ENCODE data around the gene YEATS2.

YEATS2 gene

DNA sequence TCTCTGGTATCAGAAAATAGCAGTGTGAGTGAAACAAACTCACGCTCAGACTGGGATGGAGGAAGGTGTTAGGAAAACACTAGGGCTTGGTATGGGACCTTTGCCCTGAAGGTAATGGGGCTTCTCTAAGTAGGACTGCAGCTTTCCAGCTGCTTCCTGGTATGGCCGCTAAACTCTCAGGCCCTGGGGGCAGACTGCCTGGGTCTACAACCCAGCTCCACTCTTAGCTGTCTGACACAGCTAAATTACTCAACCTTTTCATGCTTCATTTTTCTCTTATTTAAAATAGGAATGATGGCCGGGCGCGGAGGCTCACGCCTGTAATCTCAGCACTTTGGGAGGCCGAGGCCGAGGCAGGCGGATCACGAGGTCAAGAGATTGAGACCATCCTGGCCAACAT is 5.2 kb upstream of the YEATS2 start:
- TF ChIP-seq CTCF (IDR thresholded peaks at IDR 0.05) = no peak
- H3K9me3 ChIP-seq = no peaks in the 10 kb centered on the region
- no peak for DNase-seq
- no peaks in the 10 kb centered on the region for H3K27me3 ChIP-seq
- intact Hi-C loops (cut with DNase I; ENCODE audit: low total_unique reads) = loop anchor here (5.0 kb wide), 1 partner anchor 65 kb away; no protein-coding TSS in a partner anchor
- H3K4me1 ChIP-seq = peaks cover 0 to 3% (median 0%) of the 10 kb centered on the region in 4 donors
- no peak overlapping the region for H3K27ac ChIP-seq
- H3K4me3 ChIP-seq = no peak overlapping the region
- no peaks in the 10 kb centered on the region for H3K36me3 ChIP-seq

DNA sequence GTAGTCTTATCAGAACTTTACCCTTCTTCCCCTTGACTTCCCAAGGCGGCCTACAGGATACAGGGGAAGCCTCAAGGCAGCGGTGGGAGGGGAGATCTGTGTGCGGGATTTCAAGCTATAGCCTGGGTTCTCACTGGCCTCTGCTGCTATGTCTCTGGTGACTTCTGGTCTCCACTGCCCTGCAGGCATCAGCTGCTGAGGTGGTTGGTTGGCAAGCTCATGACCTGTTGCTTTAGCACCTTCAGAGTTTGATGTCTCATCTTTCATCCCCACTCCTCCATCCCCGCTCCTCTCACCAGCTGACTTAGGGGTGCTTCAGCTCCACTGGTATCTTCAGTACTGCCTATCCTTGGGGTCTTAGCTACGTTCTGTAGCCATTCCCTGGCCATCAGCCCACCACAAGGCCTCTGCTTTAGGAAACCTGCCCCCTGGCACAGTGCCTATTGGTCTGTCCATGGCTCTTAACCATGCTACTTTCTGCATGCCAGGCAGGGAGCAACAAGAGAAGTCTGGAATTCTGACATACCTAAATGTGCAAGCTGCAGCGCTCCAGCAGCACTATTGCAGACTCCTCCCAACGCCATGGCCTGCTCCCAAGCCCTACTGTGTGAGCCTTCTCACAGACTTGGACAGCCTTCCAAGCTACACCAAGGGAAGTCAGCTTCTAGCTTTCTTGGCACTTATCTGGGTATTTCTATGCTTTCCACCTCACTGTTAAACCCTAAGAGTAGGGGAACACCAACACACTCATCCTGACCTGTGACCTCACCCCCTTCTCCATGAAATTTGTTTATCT is 1.8 kb upstream of the YEATS2 start:
- Histone ChIP-seq H3K36me3 (no peaks in the 10 kb centered on the region), H3K9me3 (no peaks in the 10 kb centered on the region), H3K27me3 (no peaks in the 10 kb centered on the region), H3K4me1 (peaks cover 0 to 24% (median 2%) of the 10 kb centered on the region in 4 donors), H3K27ac (no peak overlapping the region), H3K4me3 (no peak overlapping the region)
- intact Hi-C loops (cut with DNase I; ENCODE audit: low total_unique reads) = loop anchor here (5.0 kb wide), 1 partner anchor 58 kb away; the partner anchor contains the start of gene KLHL24
- no peak for TF ChIP-seq CTCF (IDR thresholded peaks at IDR 0.05)
- no peak for DNase-seq

DNA sequence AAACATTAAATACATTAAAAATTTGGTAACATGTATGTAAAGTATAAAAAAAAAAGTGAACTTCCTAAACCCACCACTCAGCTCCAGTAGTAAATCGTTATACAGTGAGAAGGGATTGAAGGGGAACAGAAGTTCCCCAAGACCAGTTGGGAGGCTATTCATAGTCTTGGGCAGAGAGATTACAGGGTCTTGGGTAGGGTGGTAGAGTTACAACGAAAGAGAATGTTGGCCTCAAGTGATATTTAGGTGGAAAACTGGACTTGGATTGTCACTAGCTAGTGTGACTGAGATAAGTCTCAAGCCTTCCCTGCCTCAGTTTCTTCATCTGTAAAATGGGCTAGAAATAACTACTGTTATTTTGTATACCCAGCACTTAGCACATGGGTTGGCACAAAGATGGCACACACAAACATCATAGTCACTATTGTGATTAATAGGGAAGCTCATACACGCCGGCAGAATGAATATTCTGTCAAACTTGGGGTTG is 431 bp upstream of the YEATS2 start:
- H3K4me1 ChIP-seq = peaks cover 0 to 27% (median 6%) of the 10 kb centered on the region in 4 donors
- no peaks in the 10 kb centered on the region for H3K9me3 ChIP-seq
- H3K36me3 ChIP-seq = peaks cover 0 to 3% (median 0%) of the 10 kb centered on the region in 3 donors
- no peaks in the 10 kb centered on the region for H3K27me3 ChIP-seq
- intact Hi-C loops (cut with DNase I; ENCODE audit: low total_unique reads) = loop anchor here (5.0 kb wide), 1 partner anchor 60 kb away; the partner anchor contains the start of gene KLHL24
- H3K27ac ChIP-seq = peak overlapping the region; percentile 84 to 93
- TF ChIP-seq CTCF (IDR thresholded peaks at IDR 0.05) = no peak
- no peak for DNase-seq
- H3K4me3 ChIP-seq = peak overlapping the region; percentile 83 to 98

- no peaks in the 10 kb centered on the region for H3K9me3 ChIP-seq
- H3K27me3 ChIP-seq = no peaks in the 10 kb centered on the region
- peak overlapping the region; percentile 83 to 98 for H3K4me3 ChIP-seq
- no peak for TF ChIP-seq CTCF (IDR thresholded peaks at IDR 0.05)
- no peak for DNase-seq
- H3K36me3 ChIP-seq = peaks cover 0 to 6% (median 0%) of the 10 kb centered on the region in 3 donors
- intact Hi-C loops (cut with DNase I; ENCODE audit: low total_unique reads) = loop anchor here (5.0 kb wide), 1 partner anchor 61 kb away; the partner anchor contains the start of gene KLHL24
- H3K27ac ChIP-seq = peak overlapping the region; percentile 84 to 93
- peaks cover 0 to 27% (median 6%) of the 10 kb centered on the region in 4 donors for H3K4me1 ChIP-seq
These were observed 738 bp downstream of the YEATS2 start for GRCh38 chr3:183698318-183698751.

DNA sequence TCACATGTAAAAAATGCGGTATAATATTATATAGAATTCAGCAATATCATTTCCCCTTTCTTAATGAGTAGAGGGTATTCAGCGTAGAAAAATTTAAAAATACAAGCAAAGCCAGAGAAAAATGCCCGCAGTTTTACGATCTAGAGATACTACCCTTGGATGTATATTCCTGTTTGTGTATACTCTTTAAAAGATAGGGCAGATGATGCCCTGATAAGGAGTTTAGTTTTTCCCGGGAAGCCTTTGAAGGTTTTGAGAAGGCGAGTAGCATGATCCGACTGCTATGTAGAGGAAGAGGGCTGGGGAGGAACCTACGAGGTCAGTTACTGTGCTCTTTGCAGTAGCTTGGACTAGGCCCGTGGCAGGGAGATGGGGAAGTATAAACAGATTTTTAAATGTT is 1.2 kb downstream of the YEATS2 start:
- Histone ChIP-seq H3K4me3 (peak overlapping the region; percentile 83 to 98), H3K4me1 (peaks cover 0 to 27% (median 6%) of the 10 kb centered on the region in 4 donors), H3K9me3 (no peaks in the 10 kb centered on the region), H3K27ac (peak overlapping the region; percentile 84 to 93), H3K27me3 (no peaks in the 10 kb centered on the region), H3K36me3 (peaks cover 0 to 6% (median 0%) of the 10 kb centered on the region in 3 donors)
- intact Hi-C loops (cut with DNase I; ENCODE audit: low total_unique reads) = loop anchor here (5.0 kb wide), 1 partner anchor 61 kb away; the partner anchor contains the start of gene KLHL24
- no peak for TF ChIP-seq CTCF (IDR thresholded peaks at IDR 0.05)
- DNase-seq = no peak

Data from tibial artery (tissue), 4 donors.